ENCODE measurements around the gene LAMC2. TPM values are rescaled to one million over a fixed set of nuclear protein-coding genes. Genes with fewer than 3 reads are reported as not detected.
A peak's percentile ranks its signal among the peaks of the same experiment; 100 is the strongest.

Gene LAMC2
- polyA plus RNA-seq, 3 donors: 5.5 to 7.7 (median 6.4) TPM

- no peak for DNase-seq
Observed at GRCh38 chr1:183167676-183168075, 18.4 kb upstream of the LAMC2 start.

DNA sequence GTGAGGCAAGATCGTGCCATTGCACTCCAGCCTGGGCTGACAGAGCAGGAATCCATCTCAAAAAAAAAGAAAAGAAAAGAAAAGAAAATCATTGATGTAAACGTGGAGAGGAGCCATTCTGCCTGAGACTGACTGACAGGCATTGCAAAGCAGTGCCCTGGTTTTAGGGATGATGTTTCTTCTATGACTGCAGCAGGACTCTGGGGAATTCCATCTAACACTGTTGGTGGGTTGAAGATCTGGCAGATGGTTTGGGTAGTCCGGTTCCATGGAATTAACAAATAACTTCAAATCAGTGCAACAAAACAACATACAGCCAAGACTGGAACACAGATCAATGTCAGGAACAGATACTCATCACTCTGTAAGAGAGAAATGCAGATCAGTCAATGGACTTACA lies 17.8 kb upstream of the LAMC2 start:
- no peak for DNase-seq

DNA sequence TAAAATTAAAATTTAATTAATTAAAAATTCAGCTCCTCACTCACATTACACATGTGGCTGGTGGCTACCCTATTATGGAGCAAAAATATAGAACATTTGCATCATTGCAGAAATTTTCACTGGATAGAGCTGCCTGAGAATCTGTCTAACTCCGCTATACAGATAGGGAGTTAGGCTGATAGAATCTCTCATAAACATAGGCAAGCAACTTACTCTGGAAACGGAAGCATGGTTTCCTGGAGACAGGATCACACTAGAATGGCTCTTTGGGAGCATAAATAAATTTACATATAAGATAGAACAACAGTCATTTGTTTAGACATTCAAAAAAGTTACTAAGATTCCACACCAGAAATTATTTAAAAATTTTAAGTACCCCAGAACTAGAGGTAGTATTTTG lies 12.2 kb upstream of the LAMC2 start:
- no peak for DNase-seq

DNA sequence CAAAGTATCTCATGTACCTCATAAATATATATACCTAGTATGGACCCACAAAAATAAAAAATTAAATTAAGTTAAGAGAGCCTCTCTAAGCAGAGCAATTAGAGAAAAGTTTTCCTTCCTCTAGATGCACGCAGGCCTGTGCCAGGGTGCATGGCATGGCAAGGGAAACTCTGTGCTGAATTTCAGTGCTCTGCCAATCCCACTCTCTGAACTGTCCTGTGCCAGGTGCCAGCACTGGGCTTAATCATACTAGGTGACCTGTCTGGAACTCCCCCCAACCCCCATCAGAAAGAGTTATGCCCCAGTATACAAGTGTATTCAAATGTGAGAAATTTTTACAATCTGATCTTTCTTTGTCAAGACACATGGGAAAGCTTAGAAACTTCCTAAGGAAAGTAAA lies 10.4 kb upstream of the LAMC2 start:
- no peak for DNase-seq

DNA sequence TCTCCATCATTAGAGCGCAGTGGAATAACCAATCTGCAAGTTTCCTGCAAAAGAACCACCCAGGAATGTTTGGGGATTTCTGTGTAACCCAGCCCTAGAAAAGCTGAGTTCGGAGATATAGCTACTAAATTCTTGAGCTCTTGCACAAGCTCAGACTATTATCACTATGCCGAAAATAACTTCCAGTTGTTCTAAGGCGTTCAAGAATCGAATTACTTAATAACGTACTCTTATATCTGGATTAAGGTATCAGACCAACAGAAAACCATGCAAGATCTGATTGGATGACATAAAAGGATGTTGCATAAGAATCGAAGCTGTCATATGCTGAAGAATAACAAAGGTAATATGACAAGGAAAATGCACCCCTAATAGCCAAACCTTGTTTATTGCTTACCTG lies 7.5 kb upstream of the LAMC2 start:
- DNase-seq: no peak

GRCh38 chr1:183179033-183179432 lies 7.0 kb upstream of the LAMC2 start:
- no peak for DNase-seq

DNA sequence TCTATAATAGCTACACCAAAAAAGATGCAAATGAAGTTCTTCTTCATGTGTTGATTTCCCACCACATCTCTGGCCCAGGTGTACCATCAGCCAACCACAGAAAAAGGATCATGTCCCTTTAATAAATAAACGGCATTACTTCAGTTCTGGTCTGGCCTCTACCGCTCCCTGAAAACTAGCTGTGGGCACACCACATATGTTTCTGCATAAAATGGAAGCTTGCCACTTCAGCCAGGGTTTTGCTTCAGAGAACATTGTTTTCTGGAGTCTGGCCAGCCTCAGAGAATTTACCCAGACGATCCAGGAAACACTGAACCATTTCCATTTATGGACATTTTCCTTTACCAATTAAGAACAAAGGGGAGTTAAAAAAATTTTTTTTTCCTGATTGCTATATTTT lies 5.8 kb upstream of the LAMC2 start:
- DNase-seq: peak; percentile 69

- no peak for DNase-seq
Observed at GRCh38 chr1:183180634-183181056, 5.4 kb upstream of the LAMC2 start.

DNA sequence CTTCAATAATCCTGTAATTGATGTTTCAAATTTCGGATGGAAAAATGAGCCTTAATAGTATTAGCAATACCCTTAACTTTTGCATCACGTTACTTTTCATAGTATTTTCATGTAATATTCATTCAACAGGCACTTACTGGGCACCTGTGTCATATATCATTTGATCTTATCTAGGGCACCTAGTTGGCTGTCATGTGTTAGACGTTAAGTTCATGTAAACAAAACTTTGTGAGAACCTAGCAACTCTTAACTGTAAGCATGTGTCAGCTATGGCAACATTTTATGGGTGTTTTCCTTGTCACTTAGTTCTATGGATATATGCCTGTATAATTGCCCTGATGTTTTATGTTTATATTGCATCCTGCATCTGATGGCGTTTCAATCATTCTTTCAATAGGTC lies 777 bp downstream of the LAMC2 start:
- DNase-seq: no peak

DNA sequence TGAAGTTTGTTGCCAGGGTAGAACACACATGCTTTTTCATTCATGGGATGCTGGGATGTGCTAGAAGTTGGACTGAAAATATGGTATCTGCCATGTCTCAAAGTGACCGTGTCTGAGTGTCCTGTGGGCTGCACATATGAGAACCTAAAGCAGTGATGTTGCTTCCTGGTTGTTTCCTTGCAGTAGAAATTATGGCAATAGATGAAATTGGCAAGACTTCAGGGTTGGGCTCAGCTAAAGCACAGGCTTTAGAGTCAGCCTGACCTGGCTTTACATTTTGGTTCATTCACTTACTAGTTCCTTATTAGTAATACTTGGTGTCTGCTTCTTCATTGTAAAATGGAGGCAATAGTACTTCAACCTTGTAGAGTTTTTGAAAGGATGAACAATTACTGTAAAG lies 2.2 kb downstream of the LAMC2 start:
- DNase-seq: no peak

GRCh38 chr1:183191833-183192232 lies 5.8 kb downstream of the LAMC2 start:
- no peak for DNase-seq

GRCh38 chr1:183193963-183194525 lies 8.0 kb downstream of the LAMC2 start:
- DNase-seq: no peak

- no peak for DNase-seq
Observed at GRCh38 chr1:183194527-183195141, 8.6 kb downstream of the LAMC2 start.

DNA sequence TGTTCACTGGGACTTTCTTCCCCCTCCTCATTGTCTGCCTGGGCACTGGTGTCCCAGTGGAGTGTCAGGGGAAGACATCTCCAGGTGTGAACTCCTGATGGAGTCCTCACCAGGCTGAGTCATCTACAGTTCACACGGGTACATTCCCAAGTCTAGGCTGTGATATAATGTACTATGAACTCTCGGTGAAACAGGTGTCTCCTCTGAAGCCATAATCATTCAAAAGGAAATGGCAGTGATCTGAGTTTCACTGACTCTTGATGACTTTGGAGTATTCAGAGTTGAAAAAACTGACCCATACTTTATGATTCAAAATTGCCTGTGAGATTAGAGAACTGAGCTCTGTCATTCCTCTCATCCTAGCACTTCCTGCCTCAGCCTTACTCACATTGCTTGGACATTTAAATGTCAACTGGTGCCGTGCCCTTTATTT lies 9.1 kb downstream of the LAMC2 start:
- DNase-seq: no peak

DNA sequence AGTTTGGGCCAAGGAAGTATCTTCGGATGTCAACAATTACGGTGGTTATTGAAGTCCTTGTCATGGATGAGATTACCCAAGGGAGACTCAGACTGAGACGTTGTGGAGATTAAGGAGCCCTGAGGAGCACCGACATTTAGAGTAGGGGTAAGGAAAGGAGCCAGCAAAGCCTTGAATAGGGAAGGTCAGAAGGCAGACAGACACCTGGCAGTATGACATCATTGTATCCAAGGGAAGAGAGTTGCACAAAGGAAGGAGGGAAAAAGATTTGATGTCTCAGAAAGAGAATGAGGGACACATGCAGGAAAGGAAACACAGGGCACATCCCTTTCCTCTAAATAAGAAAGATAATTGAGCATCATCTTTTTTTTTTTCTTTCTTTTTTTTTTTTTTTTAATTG lies 11.7 kb downstream of the LAMC2 start:
- no peak for DNase-seq

DNA sequence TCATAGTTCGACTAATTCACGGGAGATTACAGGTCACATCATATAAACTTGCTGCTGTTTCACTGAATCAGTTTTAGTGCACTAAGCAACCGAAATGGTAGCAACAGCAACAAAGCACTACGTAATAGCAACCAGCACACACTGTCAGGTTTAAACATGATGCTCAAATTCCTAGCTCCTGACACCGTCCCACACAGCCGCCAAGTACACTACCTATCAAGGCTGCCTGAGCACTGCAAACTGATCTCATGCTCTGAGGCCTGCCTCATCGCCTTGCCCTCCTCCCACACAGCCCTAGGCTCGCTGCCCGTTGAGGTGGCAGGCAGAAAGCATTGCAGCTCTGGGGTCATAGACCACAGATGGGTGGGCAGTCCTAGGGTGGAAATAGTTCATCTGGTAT lies 12.4 kb downstream of the LAMC2 start:
- peak; percentile 69 for DNase-seq

DNA sequence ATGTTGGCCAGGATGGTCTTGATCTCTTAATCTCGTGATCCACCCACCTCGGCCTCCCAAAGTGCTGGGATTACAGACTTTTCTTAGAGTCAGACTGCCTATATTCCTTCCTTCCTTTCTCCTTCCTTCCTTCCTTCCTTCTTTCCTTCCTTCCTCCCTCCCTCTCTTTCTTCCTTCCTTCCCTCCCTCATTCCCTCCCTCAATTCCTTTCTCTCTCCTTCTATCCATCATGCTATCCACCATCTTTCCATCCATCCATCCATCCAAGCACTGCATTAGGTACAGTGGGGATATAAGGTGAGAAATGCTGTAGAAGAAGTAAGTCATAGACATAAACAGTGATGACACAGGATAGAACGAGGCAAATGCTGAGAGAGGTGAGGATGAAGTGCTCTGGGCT lies 13.2 kb downstream of the LAMC2 start:
- DNase-seq: no peak

GRCh38 chr1:183200451-183200850 lies 14.4 kb downstream of the LAMC2 start:
- no peak for DNase-seq

- DNase-seq: no peak
Observed at GRCh38 chr1:183203094-183203493, 17.0 kb downstream of the LAMC2 start.

GRCh38 chr1:183205196-183205781 lies 19.2 kb downstream of the LAMC2 start:
- DNase-seq: no peak

- no peak for DNase-seq
Observed at GRCh38 chr1:183206538-183207122, 20.6 kb downstream of the LAMC2 start.

DNA sequence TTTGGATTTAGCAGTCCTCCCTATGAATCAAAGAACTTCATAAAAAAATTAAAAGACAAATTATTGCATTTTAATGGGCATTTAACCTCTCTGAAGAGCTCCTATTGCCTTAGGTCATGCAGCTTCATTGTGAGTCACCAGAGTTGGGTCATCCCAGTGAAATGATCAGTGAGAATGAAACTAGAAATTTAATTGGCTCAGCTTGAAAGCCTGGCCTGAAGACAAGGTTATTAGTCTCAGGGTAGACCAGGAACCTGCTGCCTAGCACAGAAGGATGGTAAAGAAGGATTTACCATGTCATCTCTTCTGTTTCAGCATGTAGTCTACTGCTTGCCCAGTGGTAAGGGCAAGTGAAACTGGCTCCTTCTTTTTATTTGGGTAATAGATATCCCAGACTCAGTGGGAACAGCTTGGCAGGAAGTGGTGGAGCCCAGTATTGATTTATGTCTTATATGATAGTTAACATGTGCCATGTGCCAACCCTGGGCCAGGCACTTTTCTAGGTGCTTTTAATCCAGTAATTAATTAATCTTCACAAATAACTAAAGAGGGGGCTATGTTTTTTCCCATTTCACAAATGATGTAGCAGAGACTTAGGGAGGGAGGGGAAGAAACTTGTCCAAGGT lies 23.6 kb downstream of the LAMC2 start:
- no peak for DNase-seq

DNA sequence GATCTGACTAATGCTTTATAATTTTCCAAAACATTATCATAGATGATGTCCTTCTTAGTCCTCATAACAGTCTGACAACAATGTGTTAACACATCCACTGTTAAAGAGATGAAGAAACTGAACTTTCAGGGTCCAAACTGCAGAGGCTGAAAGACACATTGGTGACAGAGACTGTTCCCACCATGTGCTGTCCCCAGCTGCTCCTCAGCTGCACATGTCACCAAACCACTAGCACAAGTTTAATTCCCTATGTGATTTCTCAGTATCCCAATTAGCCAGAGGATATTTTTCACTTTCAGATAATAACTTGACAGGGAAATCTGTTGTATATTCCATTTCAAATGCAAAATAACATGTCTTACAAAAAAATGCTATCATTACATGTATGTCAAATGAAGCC lies 24.6 kb downstream of the LAMC2 start:
- DNase-seq: no peak
